Suppressor macrophage (primary cell): Measurements from ENCODE around the gene SLC41A2.
"Not testable (repeated sequence)": the region's sequence is repeated elsewhere in the genome, so short reads cannot be mapped to it uniquely, and the experiment has no call there.

Experiments used
- DNase-seq, 4 experiments: peaks; one replicate each; pipeline ENCODE4 v3.0.0-alpha.2; 2020 to 2022

Gene SLC41A2

DNA sequence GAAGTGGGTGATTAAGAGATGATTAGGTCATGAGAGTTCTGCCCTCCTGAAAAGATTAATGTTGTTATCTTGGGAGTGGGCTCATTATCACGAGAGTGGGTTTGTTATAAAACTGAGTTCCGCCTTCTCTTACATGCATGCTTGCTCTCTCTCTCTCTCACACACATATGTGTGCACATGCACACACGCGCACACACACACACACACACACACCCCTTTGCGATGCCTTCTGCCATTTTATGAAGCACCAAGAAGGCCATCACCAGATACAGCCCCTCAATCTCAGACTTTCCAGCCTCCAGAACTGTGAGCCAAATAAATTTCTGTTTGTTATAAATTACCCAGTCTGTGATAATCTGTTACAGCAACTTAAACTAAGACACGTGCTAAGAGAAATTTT lies 5.7 kb upstream of the SLC41A2 start:
- no peak for DNase-seq

DNA sequence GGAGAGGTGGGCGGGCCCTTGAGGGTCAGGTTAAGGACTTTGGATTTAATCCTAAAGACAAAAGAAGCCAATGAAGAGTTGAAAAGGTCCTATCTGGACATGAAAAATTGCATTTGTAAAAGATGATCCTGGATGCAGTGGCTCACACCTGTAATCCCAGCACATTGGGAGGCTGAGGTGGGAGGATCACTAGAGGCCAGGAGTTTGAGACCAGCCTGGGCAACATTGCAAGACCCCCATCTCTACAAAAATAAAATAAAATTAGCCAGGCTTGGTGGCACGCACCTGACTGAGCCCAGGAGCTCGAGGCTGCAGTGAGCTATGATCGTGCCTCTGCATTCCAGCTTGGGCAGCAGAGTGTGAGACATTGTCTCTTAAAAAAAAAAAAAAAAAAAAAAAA lies 2.4 kb upstream of the SLC41A2 start:
- DNase-seq, result no peak

GRCh38 chr12:104959335-104959841 lies 1.3 kb upstream of the SLC41A2 start:
- peak in 2 of 4 experiments; percentile 33 to 47 for DNase-seq

DNA sequence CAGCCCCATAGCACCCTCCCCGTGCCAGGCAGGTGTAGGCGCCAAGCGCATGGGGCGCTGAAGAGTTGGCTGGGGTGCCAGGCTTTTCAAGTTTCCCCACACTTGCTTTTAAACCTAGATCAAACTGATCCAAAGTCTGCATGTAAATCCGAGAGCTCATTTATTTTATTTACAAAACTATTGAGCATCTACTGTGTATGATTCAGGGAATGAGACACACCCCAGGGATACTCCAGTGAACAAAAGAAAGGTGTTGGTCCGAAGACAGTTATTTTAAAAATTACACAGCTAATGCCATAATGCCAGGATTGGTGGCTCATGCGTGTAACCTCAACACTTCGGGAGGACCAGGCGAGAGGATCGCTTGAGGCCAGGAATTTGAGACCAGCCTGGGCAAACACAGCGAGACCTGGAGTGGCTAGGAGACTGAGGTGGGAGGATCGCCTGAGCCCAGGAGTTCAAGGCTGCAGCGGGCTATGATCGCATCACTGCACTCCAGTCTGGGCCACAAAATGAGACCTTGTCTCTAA lies 780 bp upstream of the SLC41A2 start:
- no peak for DNase-seq

- DNase-seq, result peak in 3 of 4 experiments; percentile 17 to 50 (median 29)
These were observed 430 bp downstream of the SLC41A2 start for GRCh38 chr12:104957719-104958000.

DNA sequence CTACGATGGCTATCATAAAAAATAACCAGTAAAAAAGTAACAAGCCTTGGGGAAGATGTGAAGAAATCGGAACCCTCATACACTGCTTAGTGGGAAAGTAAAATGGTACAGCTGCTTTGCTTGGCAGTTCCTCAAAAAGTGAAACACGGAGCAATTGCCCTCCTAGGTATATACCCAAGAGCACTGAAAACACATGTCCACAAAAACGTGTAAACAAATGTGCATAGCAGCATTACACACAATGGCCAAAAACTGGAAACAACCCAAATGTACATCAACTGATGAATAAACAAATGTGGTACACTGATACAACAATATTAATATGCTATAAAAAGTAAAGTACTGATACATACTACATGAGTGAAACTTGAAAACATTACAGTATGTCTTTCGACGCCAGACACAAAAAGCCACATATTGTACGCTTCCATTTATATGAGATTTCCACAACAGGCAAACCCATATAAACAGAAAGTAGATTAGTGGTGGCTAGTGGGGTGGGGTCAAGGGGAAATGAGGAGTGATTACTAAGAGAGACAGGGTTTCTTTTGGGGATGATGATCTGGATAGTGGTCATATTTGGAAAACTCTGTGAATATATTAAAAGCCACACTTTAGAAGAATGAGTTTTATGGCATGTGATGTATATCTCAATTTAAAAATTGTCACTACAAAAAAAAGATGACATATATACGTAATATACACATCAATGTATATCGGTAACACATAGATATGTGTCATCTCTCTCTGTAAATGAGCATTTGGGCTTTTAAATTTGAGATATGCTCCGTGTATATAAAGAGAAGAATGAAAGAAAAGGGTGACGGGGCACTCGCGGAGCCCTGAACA lies 996 bp downstream of the SLC41A2 start:
- no peak for DNase-seq

DNA sequence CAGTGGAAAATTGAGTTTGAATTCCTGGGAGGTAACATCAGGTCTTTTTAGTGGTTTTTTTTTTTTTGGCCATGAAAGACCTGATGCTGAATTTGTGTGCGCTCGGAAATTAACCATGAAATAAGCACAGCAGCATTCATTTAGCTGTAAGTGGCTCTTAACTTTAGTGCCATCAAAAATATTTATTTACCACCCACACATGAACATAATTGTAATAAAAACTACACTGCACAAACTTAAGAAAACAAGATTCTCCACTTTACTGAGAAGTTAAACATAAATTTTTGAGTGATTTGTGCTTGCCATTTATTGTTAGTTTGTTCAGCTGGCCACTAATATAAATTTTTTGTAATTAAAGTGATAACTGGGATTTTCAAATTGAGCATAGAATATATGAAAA lies 2.4 kb downstream of the SLC41A2 start:
- DNase-seq, result no peak

- no peak for DNase-seq
These were observed 4.8 kb downstream of the SLC41A2 start for GRCh38 chr12:104953323-104953722.

- no peak for DNase-seq
These were observed 5.3 kb downstream of the SLC41A2 start for GRCh38 chr12:104952816-104953215.

- DNase-seq, result no peak
These were observed 6.2 kb downstream of the SLC41A2 start for GRCh38 chr12:104951759-104952509.

GRCh38 chr12:104948716-104949115 lies 9.4 kb downstream of the SLC41A2 start:
- DNase-seq, result not testable (repeated sequence)

- DNase-seq, result no peak
These were observed 13.8 kb downstream of the SLC41A2 start for GRCh38 chr12:104944252-104944651.

- not testable (repeated sequence) for DNase-seq
These were observed 14.7 kb downstream of the SLC41A2 start for GRCh38 chr12:104943401-104943800.

- DNase-seq, result no peak
These were observed 16.0 kb downstream of the SLC41A2 start for GRCh38 chr12:104942075-104942474.

DNA sequence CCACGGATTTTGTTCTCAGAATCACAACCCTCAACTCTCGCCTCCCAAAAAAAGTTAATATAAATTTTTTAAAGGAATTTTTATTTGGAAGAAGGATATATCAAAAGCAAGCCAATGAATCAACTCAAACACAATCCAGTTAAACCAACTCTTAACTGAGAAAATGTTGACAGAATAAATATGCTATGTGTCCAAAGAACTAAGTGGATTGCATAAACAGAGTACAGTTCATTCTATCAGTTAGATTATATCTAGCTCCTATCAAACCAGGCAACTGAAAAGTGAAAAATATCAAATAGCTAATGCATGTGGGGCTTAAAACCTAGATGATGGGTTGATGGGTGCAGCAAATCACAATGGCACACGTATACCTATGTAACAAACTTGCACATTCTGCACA lies 16.6 kb downstream of the SLC41A2 start:
- no peak for DNase-seq

GRCh38 chr12:104939089-104939488 lies 19.0 kb downstream of the SLC41A2 start:
- no peak for DNase-seq

DNA sequence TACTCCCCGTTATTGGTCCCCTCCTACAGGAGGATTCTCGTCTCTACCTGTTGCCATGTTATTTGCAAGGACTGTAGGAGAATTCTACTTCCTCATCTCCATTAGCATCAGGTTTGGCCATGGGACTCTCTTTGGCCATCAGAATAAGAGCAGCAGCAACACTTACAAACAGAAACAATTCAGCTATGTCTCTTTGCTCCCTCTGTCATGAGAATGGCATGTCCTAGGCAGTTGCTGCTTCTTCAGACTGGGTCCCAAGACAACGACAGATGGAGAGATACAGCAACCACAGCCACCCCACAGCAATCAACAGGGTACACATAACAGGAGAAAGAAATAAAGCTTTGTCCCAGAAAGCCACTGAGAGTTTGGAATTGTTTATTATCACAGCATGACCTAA lies 19.7 kb downstream of the SLC41A2 start:
- no peak for DNase-seq

GRCh38 chr12:104935886-104936285 lies 22.2 kb downstream of the SLC41A2 start:
- no peak for DNase-seq

GRCh38 chr12:104933778-104934177 lies 24.3 kb downstream of the SLC41A2 start:
- no peak for DNase-seq

DNA sequence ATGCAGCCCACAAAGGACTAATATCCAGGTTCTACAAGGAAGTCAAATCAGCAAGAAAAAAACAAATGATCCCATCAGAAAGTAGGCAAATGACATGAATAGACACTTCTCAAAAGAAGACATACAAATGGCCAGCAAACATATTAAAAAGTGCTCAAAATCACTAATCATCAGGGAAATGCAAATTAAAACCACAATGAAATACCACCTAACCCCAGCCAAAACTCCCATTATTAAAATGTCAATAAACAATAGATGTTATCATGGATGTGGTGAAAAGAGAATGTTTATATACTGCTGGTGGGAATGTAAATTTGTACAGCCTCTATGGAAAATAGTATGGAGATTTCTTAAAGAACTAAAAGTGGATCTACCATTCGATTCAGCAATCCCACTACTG lies 25.0 kb downstream of the SLC41A2 start:
- DNase-seq, result no peak

DNA sequence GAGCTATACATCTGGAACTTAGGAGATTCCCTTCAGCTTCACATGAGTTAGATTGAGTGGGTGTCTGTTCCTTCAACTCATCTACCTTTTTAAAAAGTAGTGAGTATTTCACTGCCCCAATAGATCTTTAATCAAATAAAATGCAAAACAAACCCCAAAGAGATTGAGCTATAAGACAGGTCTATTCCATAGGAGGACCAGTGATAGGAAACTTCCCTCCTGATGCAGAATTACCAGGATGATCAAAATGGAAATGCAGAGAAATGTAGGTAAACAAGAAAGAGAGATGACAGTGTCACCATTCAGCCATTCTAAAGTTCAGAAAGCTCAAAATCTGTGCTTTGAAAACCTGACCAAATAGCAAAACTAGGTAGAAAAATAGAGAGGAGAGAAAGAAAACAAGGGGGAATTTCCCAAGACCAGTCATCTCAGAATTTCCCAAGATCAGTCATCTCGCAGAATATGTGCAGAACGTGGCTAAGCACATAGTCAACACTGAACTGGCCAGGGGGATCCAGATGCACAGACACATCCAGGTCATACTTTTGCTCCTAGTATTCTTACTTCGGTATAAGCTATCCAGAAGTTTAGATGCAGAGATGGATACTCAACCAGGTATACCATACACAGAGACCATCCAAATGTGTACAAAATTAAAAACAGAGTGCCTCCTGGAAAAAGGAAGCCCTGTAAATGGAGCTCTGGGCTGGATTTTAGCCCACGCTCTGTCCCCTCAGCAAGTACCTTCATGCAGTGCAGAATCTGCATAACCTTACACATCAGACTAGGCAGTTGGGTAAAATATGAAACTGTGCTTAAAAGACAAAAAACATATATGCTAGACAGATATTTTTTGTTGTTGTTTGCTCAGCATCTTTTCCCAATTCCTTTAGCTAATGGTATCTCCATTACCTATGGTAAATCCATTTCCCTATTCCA lies 27.4 kb downstream of the SLC41A2 start:
- peak; percentile 11 to 44 (median 33) for DNase-seq

DNA sequence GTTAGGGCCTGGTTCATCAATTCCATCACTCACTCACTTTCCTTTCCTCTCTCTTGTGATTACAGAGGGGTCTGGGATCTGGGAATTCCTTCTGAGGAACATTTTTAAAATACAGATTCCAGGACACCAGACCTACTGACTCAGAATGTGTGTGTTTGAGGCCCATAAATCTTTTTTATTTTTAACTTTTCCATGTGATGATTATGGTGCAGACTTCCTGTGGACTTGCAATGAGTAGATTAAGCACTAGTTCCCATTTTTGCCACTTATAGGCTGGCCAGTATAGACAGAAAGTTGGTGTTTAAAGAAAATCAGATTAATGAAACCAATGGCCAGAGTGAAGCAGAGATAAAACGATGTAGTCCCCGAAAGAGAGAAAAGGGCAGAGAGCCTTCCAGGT lies 28.1 kb downstream of the SLC41A2 start:
- DNase-seq, result peak in 3 of 4 experiments; percentile 17 to 59 (median 58)
